GM12874 (cell line): Measurements from ENCODE around the gene PROCA1.

Source experiments
- CTCF ChIP-seq: IDR thresholded peaks from 2 replicates; pipeline ENCODE4 v1.5.1; 2011; ENCODE audit warnings: low read depth, mild to moderate bottlenecking, control low read depth, low read length, moderate library complexity; ENCODE audit not compliant: insufficient read depth

The PROCA1 gene

DNA sequence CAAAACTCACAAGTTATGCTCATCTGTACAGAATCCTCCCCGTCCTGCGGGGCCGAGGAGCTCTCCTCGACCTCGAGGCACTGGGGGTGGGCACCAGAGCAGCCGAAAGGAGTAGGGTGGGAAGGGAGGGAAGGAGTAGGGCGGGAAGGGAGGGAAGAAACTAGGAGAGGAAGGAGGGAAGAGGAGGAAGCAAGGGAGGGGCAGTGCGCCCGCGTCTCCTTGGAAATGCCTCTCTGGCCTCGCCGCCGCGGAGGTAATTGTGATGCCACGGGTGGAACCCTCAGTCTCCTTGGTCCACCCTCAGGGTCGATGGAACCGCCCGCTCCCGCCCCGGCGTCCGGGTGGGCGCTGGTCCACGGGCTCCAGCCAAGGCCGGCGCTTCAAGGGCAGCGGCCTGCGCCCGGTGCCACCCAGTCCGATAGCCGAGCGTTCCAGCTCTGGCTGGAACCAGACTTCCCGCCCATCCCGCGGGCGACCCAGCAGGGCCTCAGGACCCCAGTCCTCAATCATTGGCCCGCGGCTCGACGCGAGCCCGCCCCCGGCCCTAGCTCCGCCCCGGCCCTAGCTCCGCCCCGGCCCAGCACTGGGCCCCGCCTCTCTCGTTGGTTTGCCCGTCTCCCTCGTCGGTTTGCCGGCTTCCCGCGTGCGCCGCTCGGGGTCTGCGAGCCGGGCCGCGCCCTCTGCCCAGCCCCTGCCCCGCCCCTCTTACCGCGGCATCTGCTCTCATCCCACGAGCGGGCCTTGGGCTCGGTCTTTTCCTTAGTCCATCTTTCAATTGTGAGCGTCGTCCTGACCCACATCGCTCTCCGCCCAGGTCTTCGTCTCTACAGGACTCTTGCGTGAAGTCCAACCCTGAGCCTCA is 596 bp downstream of the PROCA1 start:
- TF ChIP-seq CTCF, result no peak

DNA sequence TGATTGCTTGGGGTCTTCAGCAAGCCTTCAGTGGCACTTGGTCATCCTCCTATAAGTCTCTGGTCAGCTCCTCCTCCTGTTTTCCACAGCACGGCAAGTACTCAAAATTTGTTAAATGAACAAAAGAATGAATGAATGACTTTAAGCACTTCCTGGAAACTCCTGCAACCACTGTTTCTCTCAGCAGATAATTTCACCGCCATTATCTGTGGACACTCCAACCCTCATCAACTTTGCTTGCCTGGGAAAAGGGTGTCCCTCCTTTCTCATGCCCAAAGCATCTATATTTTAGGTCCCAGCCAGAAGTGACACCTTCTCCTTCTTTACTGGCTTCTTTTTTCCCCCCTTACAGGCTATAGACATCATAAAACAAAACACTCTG is 4.4 kb downstream of the PROCA1 start:
- TF ChIP-seq CTCF, result no peak

- TF ChIP-seq CTCF, result no peak
Measured at GRCh38 chr17:28706471-28707338, 5.0 kb downstream of the PROCA1 start.

GRCh38 chr17:28705728-28706334 is 5.9 kb downstream of the PROCA1 start:
- TF ChIP-seq CTCF, result no peak

DNA sequence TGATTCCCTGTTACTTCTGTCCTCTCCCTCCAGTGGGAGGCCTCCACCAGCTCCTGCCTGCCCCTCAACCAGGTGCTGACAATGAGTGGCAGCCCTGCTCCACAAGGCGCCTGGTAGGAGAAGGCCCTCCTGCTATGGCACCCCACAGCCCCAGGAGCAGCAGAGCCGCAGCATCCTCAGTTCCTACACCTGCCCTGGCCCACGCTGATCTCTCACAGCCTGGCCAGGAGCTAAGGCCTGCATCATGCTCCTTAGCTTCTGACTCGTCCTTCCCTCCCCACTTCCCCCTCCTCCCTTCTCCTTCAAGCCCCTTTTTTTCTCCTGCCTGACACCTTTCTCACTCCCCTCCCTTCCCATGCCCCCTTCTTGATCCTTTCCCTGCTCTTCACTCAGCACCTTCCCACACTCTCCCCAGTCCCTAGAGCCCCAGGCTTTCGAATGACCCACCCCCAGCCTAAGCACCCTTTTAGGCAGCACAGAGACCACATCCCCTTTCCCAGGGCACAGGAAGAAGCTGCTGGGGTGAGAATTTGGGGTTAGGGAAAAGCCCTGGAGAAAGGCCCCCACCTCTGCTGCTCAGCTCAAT is 6.5 kb downstream of the PROCA1 start:
- no peak for TF ChIP-seq CTCF

- no peak for TF ChIP-seq CTCF
Measured at GRCh38 chr17:28704219-28704858, 7.3 kb downstream of the PROCA1 start.
